NCI-H774 (cell line): ENCODE data around the gene CSE1L.
"Not testable (repeated sequence)": the region's sequence is repeated elsewhere in the genome, so short reads cannot be mapped to it uniquely, and the experiment has no call there.

Source experiments
- DNase-seq: peaks from one replicate; lab custom pipeline; 2025; lab: John Stamatoyannopoulos, UW

Gene CSE1L

GRCh38 chr20:49046087-49046900, at the start of gene CSE1L:
Gene CSE1L, plus strand, starts transcription at chr20:49046312. Its CDS starts 12,152 bp downstream, at chr20:49058464.
- peak; percentile 91 for DNase-seq

- peak; percentile 82 for DNase-seq
Measured at GRCh38 chr20:48999890-49000870, 45.9 kb upstream of the CSE1L start.

- no peak for DNase-seq
Measured at GRCh38 chr20:49001741-49002140, 44.4 kb upstream of the CSE1L start.

- DNase-seq = no peak
Measured at GRCh38 chr20:49006446-49006980, 39.6 kb upstream of the CSE1L start.

GRCh38 chr20:49009899-49010631, 36.0 kb upstream of the CSE1L start:
- DNase-seq = no peak

GRCh38 chr20:49024220-49024619, 21.9 kb upstream of the CSE1L start:
- no peak for DNase-seq

GRCh38 chr20:49028177-49028576, 17.9 kb upstream of the CSE1L start:
- DNase-seq = not testable (repeated sequence)

- no peak for DNase-seq
Measured at GRCh38 chr20:49028684-49029083, 17.4 kb upstream of the CSE1L start.

- DNase-seq = no peak
Measured at GRCh38 chr20:49029203-49029602, 16.9 kb upstream of the CSE1L start.

- DNase-seq = no peak
Measured at GRCh38 chr20:49030954-49031619, 15.0 kb upstream of the CSE1L start.

- DNase-seq = no peak
Measured at GRCh38 chr20:49032455-49032854, 13.7 kb upstream of the CSE1L start.

- no peak for DNase-seq
Measured at GRCh38 chr20:49034070-49034732, 11.9 kb upstream of the CSE1L start.

GRCh38 chr20:49037962-49038387, 8.1 kb upstream of the CSE1L start:
- no peak for DNase-seq

- no peak for DNase-seq
Measured at GRCh38 chr20:49039854-49040253, 6.3 kb upstream of the CSE1L start.

GRCh38 chr20:49043000-49043399, 3.1 kb upstream of the CSE1L start:
- no peak for DNase-seq

- no peak for DNase-seq
Measured at GRCh38 chr20:49045440-49046086, 549 bp upstream of the CSE1L start.

- DNase-seq = no peak
Measured at GRCh38 chr20:49052334-49052733, 6.2 kb downstream of the CSE1L start.

GRCh38 chr20:49054056-49054643, 8.0 kb downstream of the CSE1L start:
- no peak for DNase-seq

GRCh38 chr20:49063279-49063678, 17.2 kb downstream of the CSE1L start:
- no peak for DNase-seq

GRCh38 chr20:49074521-49074920, 28.4 kb downstream of the CSE1L start:
- DNase-seq = no peak
